Kidney (tissue), 14 donors: Measurements from ENCODE around the gene PYGB. TPM values are rescaled to one million over a fixed set of nuclear protein-coding genes. Genes with fewer than 3 reads are reported as not detected.

Experiments used
- DNase-seq, 5 donors: peaks; one replicate each; pipeline ENCODE4 v3.0.0-alpha.2; 2013 to 2020
- FAIRE-seq: peaks from 2 replicates; lab custom pipeline; 2012; peaks lifted over from hg19 to GRCh38; lab: Jason Lieb, UNC
- H3K27ac ChIP-seq, 2 donors: one replicate each; pipeline ENCODE4 v1.7.0; 2013; ENCODE audit warnings: low read depth in 2 of 2, low read length in 2 of 2, inconsistent platforms in 1 of 2
- H3K27me3 ChIP-seq: one replicate; pipeline ENCODE4 v1.7.1; 2013; ENCODE audit warnings: low read length, inconsistent platforms; ENCODE audit not compliant: control insufficient read depth, insufficient read depth
- H3K36me3 ChIP-seq, 3 donors: one replicate each; pipeline versions ENCODE4 v1.7.0 to v1.7.1; 2013; ENCODE audit warnings: low read length in 3 of 3, control low read depth in 1 of 3, inconsistent platforms in 1 of 3; ENCODE audit not compliant: insufficient read depth in 3 of 3, control insufficient read depth in 2 of 3
- H3K4me1 ChIP-seq, 3 donors: one replicate each; pipeline versions ENCODE4 v1.7.0 to v1.7.1; 2013; ENCODE audit warnings: low read length in 3 of 3, inconsistent platforms in 1 of 3, low read depth in 1 of 3; ENCODE audit not compliant: control insufficient read depth in 2 of 3, insufficient read depth in 2 of 3
- H3K4me3 ChIP-seq, 3 donors: one replicate each; pipeline versions ENCODE4 v1.7.0 to v1.8.1; 2013; ENCODE audit warnings: low read length in 3 of 3, control low read depth in 1 of 3, inconsistent platforms in 1 of 3
- H3K9ac ChIP-seq, 3 donors: one replicate each; pipeline versions ENCODE4 v1.7.0 to v1.7.1; 2013; ENCODE audit warnings: low read length in 3 of 3, control low read depth in 1 of 3, inconsistent platforms in 1 of 3
- H3K9me3 ChIP-seq, 3 donors: one replicate each; pipeline versions ENCODE4 v1.7.0 to v1.7.1; 2013; ENCODE audit warnings: low read length in 3 of 3, control low read depth in 1 of 3, inconsistent platforms in 1 of 3; ENCODE audit not compliant: control insufficient read depth in 2 of 3, insufficient read depth in 1 of 3
- CTCF ChIP-seq: IDR thresholded peaks from 3 replicates; pipeline ENCODE4 v1.5.1; 2012; ENCODE audit warnings: mild to moderate bottlenecking, moderate library complexity, borderline replicate concordance; ENCODE audit not compliant: insufficient read depth; ENCODE audit errors: extremely low read depth
- intact Hi-C: fragments of 100-400 bp; cut with DNase I; formaldehyde crosslinking; loops from one replicate; pipeline ENCODE4 v1.11.1; 2022
- polyA plus RNA-seq: library from polyadenylated mRNA; stranded (reverse); fragments of 350-450 nt; fragmentation: Illumina TruSeq; extraction: RNeasy Lipid Tissue Mini Kit (QIAGEN cat#74804); gene quantifications from one replicate; pipeline ENCODE4 v1.2.3, GENCODE V29; 2014; ENCODE audit warnings: low read depth, low replicate concordance; ENCODE audit not compliant: insufficient read depth
- total RNA-seq: library from RNA; stranded (reverse); fragmentation: NEBNext Ultra II Directional; extraction: Animal tissue kit (Norgen Biotek cat#: 25700); gene quantifications from one replicate; pipeline ENCODE4 v1.2.1, GENCODE V29; 2021
- donor health status: control.
- donor health status: control.
- donor health status: control.
- donor health status: control.
- donor health status: control.
- donor health status: DM: yes; HTN: yes; CAD: no.
- donor health status: Normal renal cell carcinoma (clear cell type).

Gene PYGB
- total and polyA plus RNA-seq, 2 donors from 2014 or later, result 50.9 to 176 TPM

GRCh38 chr20:25313593-25313992, 65.7 kb downstream of the PYGB start:
- FAIRE-seq, result no peak

DNA sequence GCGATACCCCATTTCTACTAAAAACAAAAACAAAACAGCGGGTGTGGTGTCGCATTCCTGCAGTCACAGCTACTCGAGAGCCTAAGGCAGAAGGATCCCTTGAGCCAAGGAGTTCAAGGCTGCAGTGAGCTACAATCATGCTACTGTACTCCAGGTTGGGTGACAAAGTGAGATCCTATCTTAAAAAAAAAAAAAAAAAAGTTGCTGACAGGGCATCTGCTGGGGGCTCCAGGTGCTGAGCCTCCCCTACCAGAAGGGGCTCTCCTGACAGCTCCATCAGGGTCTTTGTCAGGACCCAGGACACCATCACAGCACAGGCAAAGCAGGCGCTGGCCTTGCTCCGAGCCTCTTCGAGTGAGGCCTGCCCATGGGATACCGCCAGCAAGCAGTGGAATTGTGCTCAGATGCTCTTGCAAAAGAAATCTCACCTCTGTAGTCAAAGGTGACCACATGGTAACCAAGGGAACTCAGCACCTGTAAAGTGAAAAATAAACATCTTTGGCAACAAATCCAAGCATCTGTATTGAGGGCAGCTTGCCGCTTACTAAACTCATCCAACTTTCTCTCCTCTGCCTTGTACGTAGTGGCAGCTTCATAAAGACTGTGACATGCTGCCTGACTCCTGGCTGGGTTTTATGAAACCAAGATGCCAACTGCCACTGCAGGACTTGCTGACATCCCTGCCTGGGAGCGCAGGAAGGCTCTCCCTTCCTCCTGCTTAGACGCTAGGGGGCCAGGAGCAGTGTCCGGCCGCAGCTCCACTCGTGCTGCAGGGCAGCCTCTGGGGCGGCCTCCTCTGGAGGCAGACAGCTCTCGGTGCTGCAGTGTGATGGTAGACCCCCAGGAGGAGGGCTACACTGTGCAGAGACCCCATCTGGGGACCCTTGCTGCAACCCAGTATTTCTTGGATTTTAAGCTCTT, 66.9 kb downstream of the PYGB start:
- Histone ChIP-seq H3K36me3 (peaks cover 0 to 10% (median 2%) of the 10 kb centered on the region in 3 donors), H3K27ac (no peak overlapping the region), H3K9ac (no peak overlapping the region), H3K4me3 (no peak overlapping the region), H3K27me3 (no peaks in the 10 kb centered on the region), H3K4me1 (peaks cover 0 to 16% (median 9%) of the 10 kb centered on the region in 3 donors), H3K9me3 (no peaks in the 10 kb centered on the region)
- intact Hi-C loops, result no loop called here
- FAIRE-seq (no peak), DNase-seq (peak in 1 of 5 donors; percentile 49)
- no peak for TF ChIP-seq CTCF

More at GRCh38 chr20:25313593-25313992, 65.7 kb downstream of the PYGB start:
- intact Hi-C loops, result no loop called here
- no peak for TF ChIP-seq CTCF
- no peak overlapping the region for H3K4me3 ChIP-seq
- H3K4me1 ChIP-seq, result peaks cover 0 to 17% (median 9%) of the 10 kb centered on the region in 3 donors
- no peaks in the 10 kb centered on the region for H3K27me3 ChIP-seq
- peaks cover 0 to 10% (median 2%) of the 10 kb centered on the region in 3 donors for H3K36me3 ChIP-seq
- H3K9me3 ChIP-seq, result no peaks in the 10 kb centered on the region
- H3K27ac ChIP-seq, result no peak overlapping the region
- H3K9ac ChIP-seq, result no peak overlapping the region
- DNase-seq, result peak in 1 of 5 donors; percentile 14

DNA sequence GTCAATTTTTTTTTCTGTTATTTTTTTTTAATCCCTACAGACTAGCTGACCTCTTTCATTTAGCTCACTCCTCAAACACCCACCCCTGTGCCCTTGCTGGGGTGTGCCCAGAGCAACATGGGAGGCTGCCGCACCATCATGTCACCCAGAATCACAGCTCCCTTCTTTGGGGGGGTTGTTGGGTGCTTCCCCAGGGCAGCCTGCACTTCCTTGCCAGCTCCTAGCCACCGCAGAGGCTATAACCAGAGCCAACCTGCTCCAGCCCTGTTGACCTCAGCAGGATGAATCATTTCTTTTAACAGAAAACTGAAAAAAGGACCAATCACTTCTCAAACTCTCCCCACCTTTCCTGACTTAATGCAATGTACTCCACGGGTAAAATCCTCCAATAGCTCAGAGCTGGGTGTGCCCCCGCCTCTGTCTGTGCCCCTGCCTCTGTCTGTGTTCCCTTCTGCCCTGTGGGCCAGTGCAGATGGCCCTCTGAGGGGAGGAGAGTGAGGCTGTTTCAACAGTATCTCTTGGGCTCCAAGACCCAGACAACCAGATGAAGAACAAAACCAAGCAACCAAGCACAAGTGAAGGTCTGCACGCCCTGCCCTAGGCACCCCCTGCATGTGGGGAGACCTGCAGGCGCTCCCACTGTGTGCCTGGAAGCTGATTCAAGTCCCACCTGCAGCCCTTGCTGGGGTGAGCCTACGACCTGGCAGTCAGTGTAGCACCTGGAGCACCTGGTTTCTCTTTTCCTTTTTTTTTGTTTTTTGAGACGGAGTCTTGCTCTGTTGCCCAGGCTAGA, 67.7 kb downstream of the PYGB start:
- Histone ChIP-seq H3K4me3 (no peak overlapping the region), H3K4me1 (peaks cover 0 to 8% (median 2%) of the 10 kb centered on the region in 3 donors), H3K9me3 (no peaks in the 10 kb centered on the region), H3K9ac (no peak overlapping the region), H3K27ac (no peak overlapping the region), H3K36me3 (peaks cover 0 to 10% (median 4%) of the 10 kb centered on the region in 3 donors), H3K27me3 (no peaks in the 10 kb centered on the region)
- FAIRE-seq (no peak), DNase-seq (peak in 2 of 5 donors; percentile 19 to 58)
- intact Hi-C loops, result no loop called here
- no peak for TF ChIP-seq CTCF
